GM18858 (cell line): ENCODE results near the gene ZNF558.
"Not testable (repeated sequence)": the region's sequence is repeated elsewhere in the genome, so short reads cannot be mapped to it uniquely, and the experiment has no call there.

Experiments used
- ATAC-seq: cut with Tn5 transposase; IDR thresholded peaks from one replicate; pipeline ENCODE4 v1.9.1; 2021; ENCODE audit not compliant: unreplicated experiment

Gene ZNF558

GRCh38 chr19:8806661-8807060 lies 25.4 kb downstream of the ZNF558 start:
- ATAC-seq: no peak

- no peak for ATAC-seq
Observed at GRCh38 chr19:8794823-8795222, 37.3 kb downstream of the ZNF558 start.

DNA sequence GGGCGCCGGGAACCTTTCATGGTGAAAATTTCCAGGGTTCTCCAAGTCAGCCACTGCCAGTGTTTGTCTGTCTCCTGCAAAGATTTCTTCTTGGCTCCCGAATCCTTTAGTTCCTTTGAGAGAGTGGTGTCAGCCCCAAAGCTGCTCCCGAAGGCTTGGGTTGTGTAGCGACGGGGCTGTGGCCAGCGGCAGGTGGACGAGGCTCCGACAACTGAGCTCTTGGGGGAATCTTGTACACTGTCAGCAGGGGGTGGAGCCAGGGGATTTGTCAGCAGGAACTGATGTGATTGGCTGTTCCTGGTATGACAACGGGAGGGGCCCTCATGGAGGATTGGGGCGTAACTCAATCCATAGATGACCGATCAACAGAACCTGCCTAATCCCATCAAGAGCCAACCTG lies 58.5 kb downstream of the ZNF558 start:
- ATAC-seq: not testable (repeated sequence)

- ATAC-seq: not testable (repeated sequence)
Observed at GRCh38 chr19:8769265-8769664, 62.8 kb downstream of the ZNF558 start.

GRCh38 chr19:8767257-8767656 lies 64.8 kb downstream of the ZNF558 start:
- not testable (repeated sequence) for ATAC-seq
